ENCODE data around the gene CABCOCO1. TPM values are rescaled to one million over a fixed set of nuclear protein-coding genes. Genes with fewer than 3 reads are reported as not detected.

Gene CABCOCO1
- total and polyA plus RNA-seq, 2 of the 13 experiments (the other 11 are each of a cell fraction or from before 2014, with no cell fraction given): not detected

DNA sequence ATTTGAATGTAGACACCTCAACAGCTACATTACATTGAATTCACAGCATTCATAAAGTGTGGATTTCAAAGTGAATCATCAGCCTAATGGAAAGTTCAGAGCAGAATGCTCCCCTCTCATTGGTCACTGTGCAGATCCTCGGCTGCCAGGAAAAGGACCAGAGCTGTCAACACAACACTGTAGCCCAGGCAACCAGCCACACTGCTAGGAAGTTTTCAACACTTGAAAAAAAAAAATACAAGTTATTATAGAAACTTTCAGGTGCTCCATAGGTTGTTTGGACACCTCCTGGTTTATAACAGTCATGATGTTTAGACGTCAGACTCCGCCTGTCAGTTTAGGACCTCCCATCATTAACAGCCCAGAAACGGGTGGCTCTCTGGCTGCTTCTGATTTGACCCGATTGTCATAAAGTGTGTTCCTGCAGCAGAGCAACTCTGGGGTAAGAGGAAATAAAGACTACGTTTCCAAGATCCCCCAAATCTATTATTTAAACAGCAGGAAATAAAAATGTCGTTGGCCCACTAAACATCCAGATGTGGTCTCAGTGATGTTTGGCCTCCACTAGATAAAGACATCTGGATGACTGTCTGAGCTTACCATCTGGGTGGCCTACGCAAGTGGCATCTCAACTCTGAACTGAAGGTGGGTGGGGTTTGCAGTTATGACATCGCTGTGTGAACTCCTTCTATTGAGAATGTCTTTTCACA is 117.4 kb downstream of the CABCOCO1 start (continued):
- TF ChIP-seq PHF21A (CRISPR knock-in tag; IDR thresholded peaks at IDR 0.05) (no peak), ZNF160 (CRISPR knock-in tag; IDR thresholded peaks at IDR 0.05) (no peak), SKIL (CRISPR knock-in tag; IDR thresholded peaks at IDR 0.05; ENCODE audit: borderline replicate concordance) (no peak), CREB3 (CRISPR knock-in tag; IDR thresholded peaks at IDR 0.05) (no peak), PLRG1 (conservative IDR thresholded peaks at IDR 0.05) (no peak), ZNF557 (CRISPR knock-in tag; IDR thresholded peaks at IDR 0.05) (no peak), FLYWCH1 (CRISPR knock-in tag; IDR thresholded peaks at IDR 0.05) (no peak), SRSF9 (IDR thresholded peaks at IDR 0.05; ENCODE audit: borderline replicate concordance, insufficient read depth, low read depth, low read length, poor library complexity, severe bottlenecking) (no peak)

- no peak overlapping the region for H3K4me3 ChIP-seq (replicated peaks in 1 of 3; ENCODE audit: insufficient read depth in 1 of 3, low read depth in 2 of 3, low read length in 3 of 3)
- H3K4me2 ChIP-seq (ENCODE audit: low read depth, low read length): no peak overlapping the region
- ChIA-PET CTCF (ENCODE audit: low intra/inter-chr PET ratio, low total read pairs) (no interaction called here), POLR2A (no interaction called here)
- no peak overlapping the region for H3K27ac ChIP-seq (ENCODE audit: extremely low read length, insufficient read depth, low read length)
- intact Hi-C loops (cut with micrococcal nuclease; ENCODE audit: unreplicated experiment) (no loop called here), in situ Hi-C loops (cut with HindIII; ENCODE audit: extremely low pct_ligation_motif_present, low pct_unique_long_range_greater_than_20kb) (no loop called here)
- no TSS peak for BruUV-seq (replicated peaks)
- DNase-seq (ENCODE audit: low spot score): no peak
- no peaks in the 10 kb centered on the region for H3K27me3 ChIP-seq (ENCODE audit: control insufficient read depth in 1 of 2, insufficient read depth in 2 of 2, low read length in 2 of 2)
- no peaks in the 10 kb centered on the region for H4K20me1 ChIP-seq (ENCODE audit: insufficient read depth, low read length)
- H2AFZ ChIP-seq (ENCODE audit: low read length): no peak overlapping the region
- no peak for ATAC-seq
- no peaks in the 10 kb centered on the region for H3K36me3 ChIP-seq (replicated peaks in 1 of 2; ENCODE audit: control insufficient read depth in 1 of 2, insufficient read depth in 2 of 2, low read length in 2 of 2)
- no peak overlapping the region for H3K9ac ChIP-seq (ENCODE audit: insufficient read depth, low read depth, low read length)
- FAIRE-seq: no peak
- H3K9me3 ChIP-seq (ENCODE audit: low read length): no peaks in the 10 kb centered on the region
- no peaks in the 10 kb centered on the region for H3K4me1 ChIP-seq (ENCODE audit: insufficient read depth, low read length)
- no peaks in the 10 kb centered on the region for H3K79me2 ChIP-seq (ENCODE audit: insufficient read depth, low read length)
- no peak for TF ChIP-seq ZNF720 (CRISPR knock-in tag; IDR thresholded peaks at IDR 0.05)
- TF ChIP-seq MED8 (CRISPR knock-in tag; IDR thresholded peaks at IDR 0.05; ENCODE audit: insufficient replicate concordance): no peak
- TF ChIP-seq BRD4 (CRISPR knock-in tag; IDR thresholded peaks at IDR 0.05): no peak
- TF ChIP-seq KLF15 (CRISPR knock-in tag; IDR thresholded peaks at IDR 0.05; ENCODE audit: borderline replicate concordance): no peak
- TF ChIP-seq RBM22 (optimal IDR thresholded peaks at IDR 0.05; ENCODE audit: low read length): no peak
- no peak for TF ChIP-seq ZNF30 (CRISPR knock-in tag; IDR thresholded peaks at IDR 0.05)
- no peak for TF ChIP-seq ISL2 (CRISPR knock-in tag; IDR thresholded peaks at IDR 0.05)
- no peak for TF ChIP-seq ZFP41 (CRISPR knock-in tag; IDR thresholded peaks at IDR 0.05; ENCODE audit: borderline replicate concordance)
- no peak for TF ChIP-seq ZNF251 (CRISPR knock-in tag; IDR thresholded peaks at IDR 0.05)
- TF ChIP-seq, protein P1, sequence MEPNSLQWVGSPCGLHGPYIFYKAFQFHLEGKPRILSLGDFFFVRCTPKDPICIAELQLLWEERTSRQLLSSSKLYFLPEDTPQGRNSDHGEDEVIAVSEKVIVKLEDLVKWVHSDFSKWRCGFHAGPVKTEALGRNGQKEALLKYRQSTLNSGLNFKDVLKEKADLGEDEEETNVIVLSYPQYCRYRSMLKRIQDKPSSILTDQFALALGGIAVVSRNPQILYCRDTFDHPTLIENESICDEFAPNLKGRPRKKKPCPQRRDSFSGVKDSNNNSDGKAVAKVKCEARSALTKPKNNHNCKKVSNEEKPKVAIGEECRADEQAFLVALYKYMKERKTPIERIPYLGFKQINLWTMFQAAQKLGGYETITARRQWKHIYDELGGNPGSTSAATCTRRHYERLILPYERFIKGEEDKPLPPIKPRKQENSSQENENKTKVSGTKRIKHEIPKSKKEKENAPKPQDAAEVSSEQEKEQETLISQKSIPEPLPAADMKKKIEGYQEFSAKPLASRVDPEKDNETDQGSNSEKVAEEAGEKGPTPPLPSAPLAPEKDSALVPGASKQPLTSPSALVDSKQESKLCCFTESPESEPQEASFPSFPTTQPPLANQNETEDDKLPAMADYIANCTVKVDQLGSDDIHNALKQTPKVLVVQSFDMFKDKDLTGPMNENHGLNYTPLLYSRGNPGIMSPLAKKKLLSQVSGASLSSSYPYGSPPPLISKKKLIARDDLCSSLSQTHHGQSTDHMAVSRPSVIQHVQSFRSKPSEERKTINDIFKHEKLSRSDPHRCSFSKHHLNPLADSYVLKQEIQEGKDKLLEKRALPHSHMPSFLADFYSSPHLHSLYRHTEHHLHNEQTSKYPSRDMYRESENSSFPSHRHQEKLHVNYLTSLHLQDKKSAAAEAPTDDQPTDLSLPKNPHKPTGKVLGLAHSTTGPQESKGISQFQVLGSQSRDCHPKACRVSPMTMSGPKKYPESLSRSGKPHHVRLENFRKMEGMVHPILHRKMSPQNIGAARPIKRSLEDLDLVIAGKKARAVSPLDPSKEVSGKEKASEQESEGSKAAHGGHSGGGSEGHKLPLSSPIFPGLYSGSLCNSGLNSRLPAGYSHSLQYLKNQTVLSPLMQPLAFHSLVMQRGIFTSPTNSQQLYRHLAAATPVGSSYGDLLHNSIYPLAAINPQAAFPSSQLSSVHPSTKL (CRISPR knock-in tag; IDR thresholded peaks at IDR 0.05): no peak
Observed at GRCh38 chr10:61780732-61781131, 118.0 kb downstream of the CABCOCO1 start.

Measured in HepG2 (cell line).